SHP77 treated with DMSO at 0.1 percent for 48 hours (cell line): ENCODE measurements around the gene CDK2.

Source experiments
- DNase-seq: peaks from one replicate; lab custom pipeline; 2025; lab: John Stamatoyannopoulos, UW

Gene CDK2

GRCh38 chr12:56014205-56014604 lies 47.6 kb downstream of the CDK2 start:
- DNase-seq = no peak

DNA sequence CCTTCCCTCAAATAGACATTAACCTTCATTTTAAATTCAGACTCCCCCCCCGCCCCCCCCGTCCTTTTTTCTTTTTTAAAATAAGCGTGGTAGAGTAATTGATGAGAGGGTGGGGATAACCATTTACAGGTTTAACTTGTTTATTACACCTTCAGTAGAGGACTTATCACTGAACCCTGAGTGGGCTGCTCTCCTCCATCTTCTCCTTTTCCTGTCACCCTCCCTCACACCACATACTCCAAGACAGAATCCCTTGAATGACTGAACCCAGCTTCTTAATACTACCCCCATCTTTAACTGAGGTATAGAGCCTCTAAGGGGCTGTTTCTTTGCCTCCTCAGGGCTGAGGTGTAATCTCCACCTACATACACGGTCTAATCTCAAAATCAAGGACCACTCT lies 50.6 kb downstream of the CDK2 start:
- DNase-seq = no peak

GRCh38 chr12:56018356-56018755 lies 51.7 kb downstream of the CDK2 start:
- no peak for DNase-seq

GRCh38 chr12:56020423-56021184 lies 54.0 kb downstream of the CDK2 start, which contains the start of gene IKZF4:
Gene IKZF4 (plus strand): TSS chr12:56021043. CDS start chr12:56021494, 451 bp downstream.
- DNase-seq = no peak

DNA sequence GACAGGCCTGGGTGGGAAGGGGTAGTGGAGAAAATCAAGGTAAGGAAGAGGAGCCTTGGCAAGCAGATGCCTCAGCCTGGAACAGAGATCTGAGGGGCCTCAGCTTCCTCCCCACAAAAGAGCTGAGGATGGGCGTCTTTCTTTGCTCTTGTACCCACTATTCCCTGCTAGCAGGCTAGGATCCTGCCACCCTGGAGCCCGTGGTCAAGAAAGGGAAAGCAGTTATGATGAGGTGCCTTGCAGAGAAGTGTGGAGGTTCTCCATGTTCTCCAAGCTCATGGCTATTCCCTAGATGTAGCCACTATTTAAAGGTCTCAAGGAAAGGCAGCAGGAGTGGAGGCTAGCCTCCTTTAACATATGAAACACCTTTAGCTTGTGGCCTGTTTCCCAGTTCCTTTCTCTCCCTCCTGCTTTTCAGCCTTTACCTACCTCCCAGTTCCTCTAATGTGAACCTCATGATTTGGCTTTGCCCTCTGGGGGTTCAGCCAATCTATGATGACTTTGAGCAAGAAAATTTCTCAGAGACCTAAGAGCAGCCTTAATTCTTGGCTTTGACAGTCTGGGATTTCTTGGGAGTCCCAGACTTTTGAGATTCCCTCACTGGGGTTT lies 55.4 kb downstream of the CDK2 start:
- no peak for DNase-seq
